Left ventricle myocardium superior (tissue), 1 donor: ENCODE results near the gene CHEK2. TPM values are rescaled to one million over a fixed set of nuclear protein-coding genes. Genes with fewer than 3 reads are reported as not detected.
A peak's percentile ranks its signal among the peaks of the same experiment; 100 is the strongest.
"Not testable (repeated sequence)": the region's sequence is repeated elsewhere in the genome, so short reads cannot be mapped to it uniquely, and the experiment has no call there.

Source experiments
- ATAC-seq: fragments of 200-7000 bp; cut with Tn5 transposase; one replicate; pipeline ENCODE4 v1.9.1; 2020; ENCODE audit warnings: mild to moderate bottlenecking, moderate library complexity
- DNase-seq: peaks from one replicate; pipeline ENCODE4 v3.0.0-alpha.2; 2020
- intact Hi-C: fragments of 100-400 bp; cut with micrococcal nuclease; formaldehyde crosslinking; loops from one replicate; pipeline ENCODE4 v1.11.0; 2022
- long read RNA-seq: library from polyadenylated mRNA; unstranded; transcript quantifications from one replicate; pipeline ENCODE4 v2.0.0, GENCODE V29; 2021
- total RNA-seq: library from RNA; stranded (reverse); fragmentation: NEBNext Ultra II Directional; extraction: Animal tissue kit (Norgen Biotek cat#: 25700); gene quantifications from one replicate; pipeline ENCODE4 v1.2.1, GENCODE V29; 2021
- donor health status: DM: no; HTN: yes; CAD: no; lungs with severe emphysema.

Gene CHEK2
- 1.3 TPM for total RNA-seq
- long read RNA-seq, partial matches to known transcripts: 0 of 1 reads
- long read RNA-seq, other reads (novel, unspliced or antisense): 0 of 1 reads

DNA sequence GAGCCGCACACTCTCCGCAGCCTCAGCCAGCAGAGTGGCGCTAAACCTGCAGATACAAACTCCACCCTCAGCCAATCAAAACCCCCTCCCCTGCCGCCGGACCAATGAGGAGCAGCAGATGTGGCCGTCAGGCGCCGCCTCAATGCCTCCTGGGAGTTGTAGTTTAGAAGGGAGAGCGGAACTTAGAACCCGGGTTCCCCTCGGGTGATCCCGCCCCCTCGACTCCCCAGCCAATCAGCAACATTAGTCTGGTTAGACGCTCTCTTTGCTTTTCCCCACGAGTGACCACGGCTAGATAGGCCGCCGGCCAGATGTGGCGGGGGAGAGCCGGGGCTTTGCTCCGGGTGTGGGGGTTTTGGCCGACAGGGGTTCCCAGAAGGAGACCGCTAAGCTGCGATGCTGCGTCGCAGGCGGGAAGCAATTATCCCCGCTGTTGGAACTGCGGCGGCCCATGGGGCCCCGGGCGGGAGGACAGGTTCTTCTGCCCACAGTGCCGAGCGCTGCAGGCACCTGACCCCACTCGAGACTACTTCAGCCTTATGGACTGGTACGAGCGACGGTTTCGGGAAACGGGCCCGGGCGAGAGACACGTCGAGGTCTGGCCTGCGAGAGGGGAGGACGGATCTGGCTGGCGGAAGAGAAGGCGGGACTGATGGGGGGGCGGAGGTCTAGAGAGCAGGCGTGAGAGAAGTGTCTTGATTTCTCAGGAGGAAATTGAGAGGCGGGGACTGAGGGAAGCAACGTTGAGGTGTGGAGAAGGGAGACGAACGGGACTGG is at the start of gene CHEK2, which contains the start of gene HSCB:
Gene CHEK2 (minus strand): TSS at position 36 of the 777 bp plus-strand sequence. CDS start 7,099 bp downstream, outside the sequence.
Gene HSCB (plus strand): TSS at position 255 of the 777 bp plus-strand sequence. CDS start 57 bp downstream, at position 312.
- DNase-seq: peak; percentile 97
- ATAC-seq: peak; percentile 98
- intact Hi-C loops: no loop called here

DNA sequence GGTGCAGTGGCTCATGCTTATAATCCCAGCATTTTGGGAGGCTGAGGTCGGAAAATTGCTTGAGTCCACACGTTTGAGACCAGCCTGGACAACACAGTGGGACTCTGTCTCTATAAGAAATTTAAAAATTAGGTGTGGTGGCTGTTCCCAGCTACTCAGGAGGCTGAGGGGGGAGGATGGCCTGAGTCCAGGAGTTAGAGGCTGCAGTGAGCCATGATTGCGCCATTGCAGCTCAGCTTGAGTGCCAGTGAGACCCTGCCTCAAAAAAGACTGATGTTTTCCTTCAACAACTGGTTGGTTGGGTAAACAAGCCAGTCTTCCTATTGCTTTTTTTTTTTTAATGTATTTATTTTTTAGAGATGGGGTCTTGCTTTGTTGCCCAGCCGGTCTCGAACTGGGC is 49.5 kb upstream of the CHEK2 start:
- intact Hi-C loops: no loop called here
- DNase-seq (no peak), ATAC-seq (no peak)

DNA sequence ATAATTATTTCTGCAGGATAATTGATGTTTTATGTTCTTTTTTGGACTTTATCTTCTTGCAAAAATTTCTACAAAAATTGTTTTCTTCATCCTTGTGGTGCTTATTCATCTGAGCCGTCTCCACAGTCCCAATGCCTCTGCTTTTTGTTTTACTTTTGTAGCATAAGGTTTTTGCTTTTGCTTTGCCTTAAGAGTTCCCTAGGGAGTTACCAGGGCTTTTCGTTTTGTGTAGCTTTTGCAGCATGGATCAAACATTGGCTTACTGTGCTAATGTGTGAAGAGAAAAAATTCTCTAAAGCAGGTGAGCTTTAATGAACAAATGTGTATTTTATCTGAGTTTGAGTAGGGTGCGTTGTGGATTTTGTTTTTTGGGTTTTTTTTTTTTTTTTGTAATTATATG is 47.0 kb upstream of the CHEK2 start:
- ATAC-seq (no peak), DNase-seq (no peak)
- intact Hi-C loops: no loop called here

DNA sequence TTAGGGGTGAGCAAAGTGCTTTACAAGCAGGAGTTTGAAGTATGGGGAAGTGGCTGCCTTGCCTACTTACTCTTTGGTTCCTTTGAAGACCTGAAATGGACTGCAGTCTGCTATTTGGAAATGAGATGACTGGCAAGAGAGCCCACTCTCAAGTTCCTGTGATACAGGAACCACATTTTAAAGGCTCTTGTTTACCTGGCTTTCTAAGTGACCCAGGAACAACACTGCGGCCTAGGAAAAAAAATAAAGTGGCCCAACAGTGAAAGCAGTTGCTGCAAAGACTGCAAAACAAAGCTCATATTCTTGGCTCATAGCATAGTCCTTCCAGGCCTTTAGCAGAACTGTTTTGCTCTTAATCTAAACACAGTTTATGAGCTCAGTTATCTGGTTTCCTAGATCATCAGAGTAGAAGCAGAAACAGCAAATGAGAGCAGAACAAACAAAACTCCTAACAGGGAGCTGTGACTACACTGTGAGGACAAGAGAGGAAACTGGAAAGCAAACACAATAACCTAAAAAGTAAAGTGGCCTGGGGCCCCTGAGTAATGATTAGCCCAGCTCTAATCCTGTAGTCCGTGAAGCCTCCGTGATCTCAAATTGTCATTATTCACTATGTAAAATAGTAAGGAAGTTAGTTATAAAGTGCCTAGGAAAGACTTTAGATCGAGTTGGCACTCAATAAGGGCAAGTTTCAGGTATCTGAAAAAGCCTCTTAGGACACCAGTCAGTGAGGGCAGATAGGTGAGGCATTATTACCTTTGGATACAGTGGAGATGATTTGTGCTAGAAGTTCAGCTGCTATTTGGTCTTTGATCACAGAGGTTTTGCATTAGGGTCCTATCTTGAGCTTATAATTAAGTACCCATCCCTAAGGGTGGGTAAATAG is 42.4 kb upstream of the CHEK2 start:
- intact Hi-C loops: no loop called here
- no peak for DNase-seq
- no peak for ATAC-seq

DNA sequence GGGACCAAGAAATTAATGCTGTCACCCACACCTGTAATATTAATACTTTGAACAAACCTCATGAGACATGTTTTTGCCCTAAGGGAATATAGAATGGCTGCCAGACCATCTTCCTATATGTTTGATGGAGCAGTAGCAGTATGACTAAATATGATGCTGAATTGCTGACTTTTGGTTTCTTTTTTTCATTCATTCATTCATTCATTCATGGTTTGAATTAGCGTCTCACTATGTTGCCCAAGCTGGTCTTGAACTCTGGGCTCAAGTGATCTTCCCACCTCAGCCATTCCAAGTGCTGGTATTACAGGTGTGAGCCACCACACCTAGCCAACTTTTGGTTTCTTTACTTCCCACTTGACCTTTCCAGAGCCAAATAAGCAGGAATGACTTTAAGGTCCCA is 38.7 kb upstream of the CHEK2 start:
- no peak for DNase-seq
- intact Hi-C loops: no loop called here
- no peak for ATAC-seq

DNA sequence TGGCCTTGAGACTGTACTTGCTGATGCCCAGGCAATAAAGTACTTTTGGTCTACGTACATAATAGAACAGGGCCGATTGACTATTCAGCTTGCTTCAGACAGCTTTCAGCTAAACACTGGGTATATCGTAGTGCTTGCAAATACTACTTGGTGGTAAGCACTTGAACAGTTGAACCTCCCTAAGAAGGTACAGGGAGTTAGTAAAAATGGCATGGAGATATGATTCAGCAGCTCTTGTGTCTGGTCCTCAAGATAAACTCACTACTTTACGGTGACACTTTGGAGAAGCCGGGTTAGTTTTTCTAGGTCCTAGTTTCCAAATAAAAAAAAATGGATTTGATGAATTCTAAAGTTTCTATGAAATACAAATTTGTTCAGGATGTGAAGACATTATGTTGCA is 38.2 kb upstream of the CHEK2 start:
- DNase-seq (no peak), ATAC-seq (peak; percentile 22)
- intact Hi-C loops: no loop called here

GRCh38 chr22:28774378-28774777 is 32.8 kb upstream of the CHEK2 start:
- ATAC-seq: no peak
- DNase-seq: no peak
- intact Hi-C loops: no loop called here

DNA sequence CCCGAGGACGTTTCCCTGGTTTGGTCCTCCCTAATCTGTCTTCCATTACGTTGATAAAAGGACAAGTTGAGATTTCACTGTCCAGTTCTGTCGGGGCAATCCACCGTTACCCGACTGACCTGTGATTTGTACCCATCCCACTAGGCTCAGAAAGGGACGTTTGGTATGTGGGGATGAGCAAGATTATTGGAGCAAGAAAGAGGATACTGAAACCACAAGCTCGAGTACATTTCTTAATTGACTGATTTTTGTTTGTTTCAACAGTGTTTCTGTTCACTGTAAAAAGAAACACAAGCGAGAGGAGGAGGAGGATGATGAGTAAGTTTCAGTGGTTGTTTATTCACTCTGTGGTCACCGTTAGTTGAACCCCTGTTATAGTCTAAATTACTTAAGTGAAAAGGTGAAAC is 31.8 kb upstream of the CHEK2 start:
- DNase-seq (no peak), ATAC-seq (no peak)
- intact Hi-C loops: no loop called here

DNA sequence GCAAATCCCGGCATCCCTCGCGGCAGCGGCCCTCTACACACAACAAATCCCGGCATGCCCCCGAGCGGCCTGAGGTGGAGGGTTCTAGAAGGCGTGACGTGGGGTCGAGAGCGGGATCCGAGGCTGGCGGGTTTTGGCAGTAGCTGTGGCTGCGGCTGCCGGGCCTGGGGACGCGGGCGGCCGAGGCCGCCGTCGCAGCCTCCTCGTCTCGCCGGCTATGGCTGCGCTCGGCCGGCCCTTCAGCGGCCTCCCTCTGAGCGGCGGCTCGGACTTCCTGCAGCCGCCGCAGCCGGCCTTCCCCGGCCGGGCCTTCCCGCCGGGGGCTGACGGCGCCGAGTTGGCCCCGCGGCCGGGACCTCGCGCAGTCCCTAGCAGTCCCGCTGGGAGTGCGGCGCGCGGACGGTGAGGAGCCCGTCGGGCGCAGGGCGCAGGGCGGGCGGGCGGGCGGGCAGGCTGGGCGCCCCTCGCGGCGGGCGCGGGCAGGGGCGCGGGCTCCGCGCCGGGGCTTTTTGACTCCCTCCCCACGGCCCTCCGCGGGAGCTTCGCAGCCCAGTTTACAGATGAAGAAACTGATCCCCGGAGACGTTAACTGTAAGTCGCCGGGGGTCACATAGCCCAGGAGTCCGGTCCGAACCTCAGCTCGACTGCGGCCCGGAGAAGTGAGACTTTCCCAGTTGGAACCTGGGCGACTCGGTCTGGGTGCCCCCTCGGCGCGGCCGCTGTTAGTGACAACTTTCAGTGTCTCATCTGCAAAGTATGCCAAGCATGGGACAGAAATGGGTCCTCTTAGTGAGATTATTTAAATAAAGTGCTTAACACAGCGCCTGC is 31.2 kb upstream of the CHEK2 start, which contains the start of gene CCDC117:
Gene CCDC117 (plus strand): TSS at position 63 of the 828 bp plus-strand sequence. CDS start 155 bp downstream, at position 218.
- DNase-seq: peak; percentile 97
- intact Hi-C loops: no loop called here
- peak; percentile 97 for ATAC-seq

DNA sequence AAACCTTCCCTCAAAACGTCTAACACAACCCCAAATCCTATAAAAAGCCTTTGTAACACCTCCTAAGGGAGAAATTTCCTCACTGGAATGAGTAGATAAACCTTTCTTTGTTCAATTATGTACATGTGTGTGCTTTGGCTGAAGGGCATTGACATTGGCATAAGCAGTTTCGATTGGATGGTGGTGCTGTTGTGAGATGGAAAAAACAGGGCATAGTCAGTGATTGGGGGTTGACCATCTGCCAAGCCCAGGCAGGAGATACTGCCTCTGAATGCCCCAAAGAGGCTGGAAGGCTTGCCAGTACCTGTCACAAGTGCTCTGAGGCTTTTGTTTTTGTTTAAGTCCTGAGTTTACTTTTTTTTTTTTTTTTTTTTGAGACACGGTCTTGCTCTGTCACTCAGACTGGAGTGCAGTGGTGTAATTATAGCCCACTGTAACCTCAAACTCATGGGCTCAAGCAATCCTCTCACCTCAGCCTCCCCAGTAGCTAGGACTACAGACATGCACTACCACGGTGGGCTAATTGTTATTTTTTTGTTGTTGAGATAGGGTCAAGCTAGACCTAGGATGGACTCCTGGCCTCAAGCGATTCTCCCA is 29.7 kb upstream of the CHEK2 start:
- no peak for DNase-seq
- ATAC-seq: no peak
- intact Hi-C loops: no loop called here

DNA sequence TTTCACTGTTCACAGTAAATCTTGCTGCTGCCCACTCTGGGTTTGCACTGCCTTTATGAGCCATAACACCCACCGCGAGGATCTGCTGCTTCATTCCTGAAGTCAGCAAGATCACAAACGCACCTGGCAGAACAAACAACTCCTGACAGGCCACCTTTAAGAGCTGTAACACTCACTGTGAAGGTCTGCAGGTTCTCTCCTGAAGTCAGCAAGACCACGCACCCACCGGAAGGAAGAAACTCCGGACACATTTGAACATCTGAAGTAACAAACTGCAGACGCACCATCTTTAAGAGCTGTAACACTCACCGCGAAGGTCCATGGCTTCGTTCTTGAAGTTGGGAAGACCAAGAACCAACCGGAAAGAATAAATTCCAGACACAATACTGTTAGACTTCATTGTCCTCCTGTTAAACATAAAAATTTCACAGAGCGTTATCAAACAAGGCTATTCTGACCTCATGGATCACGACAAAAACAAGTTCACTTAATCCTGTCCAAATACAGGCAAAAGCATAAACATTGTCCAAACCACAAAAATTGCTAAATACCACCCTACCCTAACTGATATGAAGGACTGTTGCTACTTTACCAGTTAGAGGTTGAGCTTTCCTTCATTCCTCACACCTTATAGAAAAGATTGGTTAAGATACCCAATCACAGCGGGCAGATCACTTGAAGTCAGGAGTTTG is 27.9 kb upstream of the CHEK2 start:
- no peak for ATAC-seq
- DNase-seq: no peak
- intact Hi-C loops: no loop called here

- intact Hi-C loops: no loop called here
Observed at GRCh38 chr22:28768701-28769393, 27.2 kb upstream of the CHEK2 start.

DNA sequence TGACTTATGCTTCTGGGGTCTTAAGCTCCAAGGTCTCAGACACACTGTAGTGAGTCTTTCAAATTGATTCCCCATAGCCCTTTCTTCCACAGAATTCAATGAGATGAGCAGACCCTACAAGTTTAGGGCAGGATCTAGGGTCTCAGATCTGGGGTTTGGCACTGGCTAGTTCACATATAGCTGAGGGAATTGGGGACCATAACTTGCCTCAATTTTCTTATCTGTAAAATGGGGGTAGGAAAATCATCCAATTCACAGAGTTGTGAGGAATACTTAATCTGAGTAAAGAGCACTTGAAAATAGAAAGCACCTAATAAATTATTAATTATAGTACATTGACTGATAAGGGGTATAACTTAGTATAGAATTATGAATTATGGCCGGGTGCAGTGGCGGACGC is 25.0 kb upstream of the CHEK2 start:
- ATAC-seq: no peak
- intact Hi-C loops: no loop called here
- no peak for DNase-seq

More at GRCh38 chr22:28768701-28769393, 27.2 kb upstream of the CHEK2 start:
- no peak for DNase-seq
- ATAC-seq: no peak

DNA sequence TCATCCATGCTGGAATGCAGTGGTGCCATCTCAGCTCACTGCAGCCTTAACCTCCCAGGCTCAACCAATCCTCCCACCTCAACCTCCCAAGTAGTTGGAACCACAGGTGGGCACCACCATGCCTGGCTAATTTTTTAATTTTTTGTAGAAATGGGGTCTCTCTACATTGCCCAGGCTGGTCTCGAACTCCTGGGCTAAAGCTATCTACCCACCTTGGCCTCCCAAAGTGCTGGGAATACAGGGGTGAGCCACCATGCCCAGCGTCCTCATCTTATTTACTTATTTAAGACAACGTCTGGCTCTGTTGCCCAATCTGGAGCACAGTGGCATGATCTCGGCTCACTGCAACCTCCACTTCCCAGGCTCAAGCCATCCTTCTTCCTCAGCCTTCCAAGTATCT is 20.4 kb upstream of the CHEK2 start:
- DNase-seq, intact Hi-C loops, ATAC-seq: not testable (repeated sequence)

DNA sequence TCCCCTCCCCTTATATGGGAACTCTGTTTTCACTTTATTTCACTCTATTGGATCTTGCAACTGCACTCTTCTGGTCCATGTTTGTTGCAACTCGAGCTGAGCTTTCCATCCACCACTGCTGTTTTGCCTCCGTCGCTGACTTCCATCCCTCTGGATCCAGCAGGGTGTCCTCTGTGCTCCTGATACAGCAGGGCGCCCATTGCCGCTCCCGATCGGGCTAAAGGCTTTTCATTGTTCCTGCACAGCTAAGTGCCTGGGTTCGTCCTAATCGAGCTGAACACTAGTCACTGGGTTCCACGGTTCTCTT is 19.8 kb upstream of the CHEK2 start:
- no peak for DNase-seq
- intact Hi-C loops: no loop called here
- ATAC-seq: no peak

GRCh38 chr22:28759861-28760560 is 18.4 kb upstream of the CHEK2 start:
- DNase-seq (no peak), ATAC-seq (no peak)
- intact Hi-C loops: no loop called here

DNA sequence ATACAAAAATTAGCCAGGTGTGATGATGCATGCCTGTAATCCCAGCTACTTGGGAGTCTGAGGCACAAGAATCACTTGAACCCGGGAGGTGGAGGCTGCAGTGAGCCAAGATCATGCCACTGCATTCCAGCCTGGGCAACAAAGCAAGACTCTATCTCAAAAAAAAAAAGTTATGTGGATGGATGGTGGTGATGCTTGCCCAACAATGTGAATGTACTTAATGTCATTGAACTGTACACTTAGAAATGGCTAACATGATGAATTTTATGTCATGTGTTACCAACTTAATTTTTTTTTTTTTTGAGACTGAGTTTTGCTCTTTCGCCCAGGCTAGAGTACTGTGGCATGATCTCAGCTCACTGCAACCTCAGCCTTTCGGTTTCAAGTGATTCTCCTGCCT is 12.9 kb upstream of the CHEK2 start:
- ATAC-seq, intact Hi-C loops, DNase-seq: not testable (repeated sequence)
